T-helper 1 cell treated with Interleukin-12 subunit alpha and Interleukin-12 subunit beta and Interleukin-4 antibody, amounts not matched to agents 30 μg/mL and 1 μg/mL, for 36 hours (primary cell): Measurements from ENCODE around the gene FANCD2OS.

Experiments
- H3K27ac Mint-ChIP-seq: one replicate; pipeline ENCODE4 v1.8.0; 2021; ENCODE audit warnings: mild to moderate bottlenecking, mixed read lengths
- H3K27me3 Mint-ChIP-seq: one replicate; pipeline ENCODE4 v1.8.0; 2021; ENCODE audit warnings: low read depth, mixed read lengths
- H3K36me3 Mint-ChIP-seq: one replicate; pipeline ENCODE4 v1.8.0; 2021; ENCODE audit warnings: low read depth, mixed read lengths
- H3K4me1 Mint-ChIP-seq: one replicate; pipeline ENCODE4 v1.8.0; 2021; ENCODE audit warnings: low read depth, mixed read lengths
- H3K4me3 Mint-ChIP-seq: one replicate; pipeline ENCODE4 v1.8.0; 2021; ENCODE audit warnings: mild to moderate bottlenecking, moderate library complexity, mixed read lengths
- H3K9me3 Mint-ChIP-seq: one replicate; pipeline ENCODE4 v1.8.0; 2021; ENCODE audit warnings: mixed read lengths

The FANCD2OS gene

GRCh38 chr3:10055097-10055496, 53.0 kb downstream of the FANCD2OS start:
- no peaks in the 10 kb centered on the region for H3K27me3 Mint-ChIP-seq
- peaks cover 3% of the 10 kb centered on the region for H3K4me1 Mint-ChIP-seq
- no peaks in the 10 kb centered on the region for H3K9me3 Mint-ChIP-seq
- no peak overlapping the region for H3K4me3 Mint-ChIP-seq
- H3K27ac Mint-ChIP-seq: no peak overlapping the region
- peaks cover 25% of the 10 kb centered on the region for H3K36me3 Mint-ChIP-seq
